Testis (tissue), 2 donors: Measurements from ENCODE around the gene MTERF2.

Experiments
- CTCF ChIP-seq, 3 experiments: fragments of 450-650 bp in 2 of 3; fragments of 200-600 bp in 1 of 3; sonication (generic) in 1 of 3; IDR thresholded peaks; one replicate each; pipeline ENCODE4 v1.5.1; 2016 to 2019; ENCODE audit warnings: antibody characterized with exemption in 3 of 3, mild to moderate bottlenecking in 2 of 3, moderate library complexity in 1 of 3
- POLR2A ChIP-seq: fragments of 450-650 bp; IDR thresholded peaks from one replicate; pipeline ENCODE4 v1.6.1; 2017; ENCODE audit warnings: antibody characterized with exemption, mild to moderate bottlenecking, moderate library complexity

GRCh38 chr12:107014055-107014454, 27.1 kb upstream of the MTERF2 start:
- no peak for TF ChIP-seq CTCF (IDR thresholded peaks at IDR 0.05)
- TF ChIP-seq POLR2A: no peak
